Astrocyte (in vitro differentiated cells and primary cell): ENCODE data around the gene SMTNL2. TPM values are rescaled to one million over a fixed set of nuclear protein-coding genes. Genes with fewer than 3 reads are reported as not detected.
"Not testable (repeated sequence)": the region's sequence is repeated elsewhere in the genome, so short reads cannot be mapped to it uniquely, and the experiment has no call there.

Experiments used
- DNase-seq: peaks from one replicate; pipeline ENCODE4 v3.0.0-alpha.2; 2010; ENCODE audit warnings: low read depth
- FAIRE-seq: peaks from 2 replicates; lab custom pipeline; 2011; peaks lifted over from hg19 to GRCh38; lab: Jason Lieb, UNC
- H2AFZ ChIP-seq: 2 replicates; pipeline ENCODE4 v1.6.0; 2012; ENCODE audit warnings: low read depth, low read length, inconsistent platforms
- H3K27ac ChIP-seq: 2 replicates; pipeline ENCODE4 v1.5.1; 2011; ENCODE audit warnings: low read depth, low read length, inconsistent platforms
- H3K27me3 ChIP-seq: 2 replicates; pipeline ENCODE4 v1.6.0; 2011; ENCODE audit warnings: low read length, inconsistent platforms; ENCODE audit not compliant: insufficient read depth
- H3K36me3 ChIP-seq: 2 replicates; pipeline ENCODE4 v1.5.1; 2011; ENCODE audit warnings: low read length, inconsistent platforms; ENCODE audit not compliant: insufficient read depth
- H3K4me1 ChIP-seq: 2 replicates; pipeline ENCODE4 v1.5.1; 2011; ENCODE audit warnings: low read length, inconsistent platforms; ENCODE audit not compliant: insufficient read depth
- H3K4me2 ChIP-seq: 2 replicates; pipeline ENCODE4 v1.6.0; 2012; ENCODE audit warnings: low read length, inconsistent platforms
- H3K4me3 ChIP-seq: 2 replicates; pipeline ENCODE4 v1.5.1; 2011; ENCODE audit warnings: low read depth, mild to moderate bottlenecking, low read length, inconsistent platforms; ENCODE audit not compliant: insufficient read depth
- H3K79me2 ChIP-seq: 2 replicates; pipeline ENCODE4 v1.6.0; 2012; ENCODE audit warnings: mild to moderate bottlenecking, low read length, inconsistent platforms; ENCODE audit not compliant: insufficient read depth
- H3K9ac ChIP-seq: 2 replicates; pipeline ENCODE4 v1.6.0; 2012; ENCODE audit warnings: mild to moderate bottlenecking, low read length, inconsistent platforms
- H3K9me3 ChIP-seq: 2 replicates; pipeline ENCODE4 v1.5.1; 2012; ENCODE audit warnings: low read depth, mild to moderate bottlenecking, low read length, inconsistent platforms; ENCODE audit not compliant: insufficient read depth
- H4K20me1 ChIP-seq: 2 replicates; pipeline ENCODE4 v1.6.0; 2012; ENCODE audit warnings: low read length, inconsistent platforms; ENCODE audit not compliant: insufficient read depth
- H3K27ac Mint-ChIP-seq: one replicate; pipeline ENCODE4 v1.8.0; 2021; ENCODE audit warnings: mild to moderate bottlenecking, mixed read lengths; ENCODE audit not compliant: unreplicated experiment
- H3K27me3 Mint-ChIP-seq: one replicate; pipeline ENCODE4 v1.8.0; 2021; ENCODE audit warnings: low read depth, mixed read lengths; ENCODE audit not compliant: unreplicated experiment
- H3K36me3 Mint-ChIP-seq: one replicate; pipeline ENCODE4 v1.8.0; 2021; ENCODE audit warnings: low read depth, mixed read lengths; ENCODE audit not compliant: unreplicated experiment
- H3K4me1 Mint-ChIP-seq: one replicate; pipeline ENCODE4 v1.8.0; 2021; ENCODE audit warnings: low read depth, mixed read lengths; ENCODE audit not compliant: unreplicated experiment
- H3K4me3 Mint-ChIP-seq: one replicate; pipeline ENCODE4 v1.8.0; 2021; ENCODE audit warnings: mild to moderate bottlenecking, moderate library complexity, mixed read lengths; ENCODE audit not compliant: unreplicated experiment
- H3K9me3 Mint-ChIP-seq: one replicate; pipeline ENCODE4 v1.8.0; 2021; ENCODE audit warnings: mild to moderate bottlenecking, mixed read lengths; ENCODE audit not compliant: unreplicated experiment
- CTCF ChIP-seq: IDR thresholded peaks from 2 replicates; pipeline ENCODE4 v1.5.1; 2011; ENCODE audit warnings: low read depth, mild to moderate bottlenecking, inconsistent platforms, low read length, moderate library complexity; ENCODE audit not compliant: insufficient read depth
- EZH2 ChIP-seq: IDR thresholded peaks from 2 replicates; pipeline ENCODE4 v1.6.1; 2012; ENCODE audit warnings: mild to moderate bottlenecking, low read length, inconsistent platforms; ENCODE audit not compliant: insufficient read depth
- total RNA-seq: library from RNA; stranded (reverse); gene quantifications from 2 replicates; pipeline ENCODE4 v1.2.1, GENCODE V29; 2021

The SMTNL2 gene
- total RNA-seq, 1 donor from 2014 or later = 0.18 TPM

- no peaks in the 10 kb centered on the region for H3K79me2 ChIP-seq
- TF ChIP-seq CTCF (no peak), EZH2 (no peak)
- no peaks in the 10 kb centered on the region for H3K4me1 ChIP-seq
- no peak overlapping the region for H2AFZ ChIP-seq
- peaks cover 33% of the 10 kb centered on the region for H3K27me3 Mint-ChIP-seq
- no peak overlapping the region for H3K4me3 Mint-ChIP-seq
- no peaks in the 10 kb centered on the region for H4K20me1 ChIP-seq
- H3K27ac ChIP-seq = no peak overlapping the region
- H3K9me3 Mint-ChIP-seq = peaks cover 4% of the 10 kb centered on the region
- H3K9me3 ChIP-seq = no peaks in the 10 kb centered on the region
- no peak for DNase-seq
- no peak for FAIRE-seq
- H3K4me2 ChIP-seq = no peak overlapping the region
- H3K4me1 Mint-ChIP-seq = no peaks in the 10 kb centered on the region
- H3K27ac Mint-ChIP-seq = no peak overlapping the region
- H3K36me3 ChIP-seq = no peaks in the 10 kb centered on the region
- peaks cover 4% of the 10 kb centered on the region for H3K36me3 Mint-ChIP-seq
- no peak overlapping the region for H3K9ac ChIP-seq
- no peak overlapping the region for H3K4me3 ChIP-seq
- peaks cover 33% of the 10 kb centered on the region for H3K27me3 ChIP-seq
Measured at GRCh38 chr17:4648741-4649140, 64.4 kb downstream of the SMTNL2 start.

- no peak overlapping the region for H3K4me3 Mint-ChIP-seq
- H3K27ac Mint-ChIP-seq = no peak overlapping the region
- peaks cover 7% of the 10 kb centered on the region for H3K27me3 Mint-ChIP-seq
- no peaks in the 10 kb centered on the region for H3K79me2 ChIP-seq
- no peak overlapping the region for H3K27ac ChIP-seq
- no peak overlapping the region for H3K9ac ChIP-seq
- FAIRE-seq (no peak), DNase-seq (no peak)
- H2AFZ ChIP-seq = no peak overlapping the region
- H3K36me3 Mint-ChIP-seq = peaks cover 1% of the 10 kb centered on the region
- H3K9me3 ChIP-seq = no peaks in the 10 kb centered on the region
- H3K36me3 ChIP-seq = no peaks in the 10 kb centered on the region
- H3K4me1 Mint-ChIP-seq = peaks cover 2% of the 10 kb centered on the region
- H3K4me1 ChIP-seq = no peaks in the 10 kb centered on the region
- H3K9me3 Mint-ChIP-seq = peaks cover 1% of the 10 kb centered on the region
- H3K4me3 ChIP-seq = no peak overlapping the region
- H4K20me1 ChIP-seq = no peaks in the 10 kb centered on the region
- peaks cover 17% of the 10 kb centered on the region for H3K27me3 ChIP-seq
- no peak for TF ChIP-seq CTCF
- TF ChIP-seq EZH2 = no peak
- no peak overlapping the region for H3K4me2 ChIP-seq
Measured at GRCh38 chr17:4652997-4653396, 68.7 kb downstream of the SMTNL2 start.

GRCh38 chr17:4655933-4656332 is 71.6 kb downstream of the SMTNL2 start:
- H3K4me1 Mint-ChIP-seq, H3K79me2 ChIP-seq, H3K27me3 ChIP-seq, H4K20me1 ChIP-seq, H3K4me2 ChIP-seq, H3K36me3 Mint-ChIP-seq, H3K4me3 ChIP-seq, H2AFZ ChIP-seq, H3K27me3 Mint-ChIP-seq, H3K9me3 ChIP-seq, H3K9ac ChIP-seq, H3K27ac Mint-ChIP-seq, DNase-seq, H3K4me1 ChIP-seq, H3K9me3 Mint-ChIP-seq, FAIRE-seq, H3K27ac ChIP-seq, H3K4me3 Mint-ChIP-seq, H3K36me3 ChIP-seq: not testable (repeated sequence)
